ENCODE measurements around the gene FGF5. TPM values are rescaled to one million over a fixed set of nuclear protein-coding genes. Genes with fewer than 3 reads are reported as not detected.

Gene FGF5
- total and polyA plus RNA-seq, 10 of the 15 experiments (the other 5 are each of a cell fraction or from before 2014, with no cell fraction given), result 0.87 to 7.4 (median 1.6) TPM

DNA sequence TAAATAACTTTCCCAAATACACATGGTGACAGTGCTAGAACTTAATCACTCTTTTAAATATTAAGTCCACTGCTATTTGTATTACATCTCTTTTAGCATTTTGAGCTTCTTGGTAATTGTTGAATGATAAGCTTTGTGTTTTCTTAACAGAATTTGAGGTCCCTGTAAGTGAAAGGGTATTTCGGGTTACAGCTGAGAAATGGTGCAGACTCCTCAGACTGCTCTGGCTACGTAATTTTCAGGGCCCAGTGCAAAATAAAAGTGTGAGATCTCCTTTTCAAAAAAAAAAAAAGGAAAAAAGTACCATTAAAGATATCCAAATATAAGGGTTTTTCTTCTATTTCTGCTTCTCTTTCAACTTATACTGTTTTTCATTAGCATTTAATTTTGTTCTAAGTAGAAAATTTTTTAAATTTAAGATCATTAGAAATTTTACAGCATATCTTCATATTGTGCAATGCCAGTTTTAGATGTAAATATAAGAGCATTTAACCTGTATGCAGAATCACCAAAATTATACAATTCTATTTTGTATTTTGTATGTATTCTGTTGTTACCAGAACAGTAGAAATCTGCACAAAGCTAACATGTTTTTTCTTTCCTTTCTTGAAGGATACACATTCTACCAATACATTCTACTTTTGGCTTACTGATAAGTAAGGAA is 33.6 kb upstream of the FGF5 start:
- WGBS (ENCODE audit: insufficient coverage, insufficient replicate concordance, low lambda C conversion rate, missing lambda C conversion rate), result 48% methylated on average over 2 of the region's 2 CpGs
- H3K9me3 ChIP-seq (replicated peaks; ENCODE audit: control insufficient read depth, insufficient read depth, low read length), result no peaks in the 10 kb centered on the region; the same call in 2 of the 3 replicates
- H3K4me2 ChIP-seq (ENCODE audit: control insufficient read depth, insufficient read depth), result no peak overlapping the region

GRCh38 chr4:80233390-80233789 is 33.1 kb upstream of the FGF5 start:
- H3K4me1 ChIP-seq (ENCODE audit: control insufficient read depth, insufficient read depth, low read length), result peaks cover 21% of the 10 kb centered on the region
- BruUV-seq (replicated peaks), result no TSS peak
- intact Hi-C loops (cut with micrococcal nuclease; ENCODE audit: unreplicated experiment) (no loop called here), in situ Hi-C loops (cut with MboI) (no loop called here)
- ChIA-PET SMC1A (ENCODE audit: uncharacterized antibody, unreplicated experiment) (interaction anchor here (0.9 kb wide), 1 partner anchor 36 kb away, joined by 3 read pairs; no protein-coding TSS in a partner anchor), RAD21 (ENCODE audit: unreplicated experiment) (interaction anchor here (0.6 to 1.7 kb wide), 2 partner anchors 13 to 421 kb away, joined by 5 read pairs; no protein-coding TSS in a partner anchor), POLR2A (no interaction called here), CTCF (interaction anchor here (1.2 to 1.9 kb wide), 3 partner anchors 13 to 38 kb away, joined by 4 to 12 read pairs (median 4); no protein-coding TSS in a partner anchor)
- no peaks in the 10 kb centered on the region for H3K27me3 ChIP-seq (replicated peaks in 1 of 2; ENCODE audit: control insufficient read depth in 2 of 2, insufficient read depth in 2 of 2, low read length in 1 of 2)
- H3K79me2 ChIP-seq (ENCODE audit: control insufficient read depth, insufficient read depth, low read length), result no peaks in the 10 kb centered on the region
- H2AFZ ChIP-seq (ENCODE audit: control insufficient read depth, low read depth, low read length), result no peak overlapping the region
- 37% methylated on average over 4 of the region's 4 CpGs for WGBS (ENCODE audit: insufficient coverage, insufficient replicate concordance, low lambda C conversion rate, missing lambda C conversion rate)
- FAIRE-seq (no peak), DNase-seq (ENCODE audit: low read depth, low spot score) (no peak), ATAC-seq (no peak)
- no peak overlapping the region for H3K27ac ChIP-seq (ENCODE audit: control insufficient read depth, insufficient read depth)
- no peak overlapping the region for H3K4me2 ChIP-seq (ENCODE audit: control insufficient read depth, insufficient read depth)
- no peaks in the 10 kb centered on the region for H4K20me1 ChIP-seq (ENCODE audit: control insufficient read depth, insufficient read depth)
- no peak for TF ChIP-seq FOS (IDR thresholded peaks at IDR 0.05; ENCODE audit: borderline replicate concordance, extremely low read depth, insufficient read length)
- no peak for TF ChIP-seq EGR1 (IDR thresholded peaks at IDR 0.05; ENCODE audit: borderline replicate concordance in 1 of 2, low read depth in 2 of 2, low read length in 2 of 2)
- TF ChIP-seq GATAD2B (conservative IDR thresholded peaks at IDR 0.05; ENCODE audit: low read depth), result no peak
- no peak for TF ChIP-seq MTA3 (IDR thresholded peaks at IDR 0.05; ENCODE audit: borderline replicate concordance, low read length)
- no peak for TF ChIP-seq NFYB (IDR thresholded peaks at IDR 0.05; ENCODE audit: insufficient read depth, low read depth, low read length)
- H3K9ac ChIP-seq (ENCODE audit: control insufficient read depth, insufficient read depth, low read length), result no peak overlapping the region
- H3K9me3 ChIP-seq (replicated peaks; ENCODE audit: control insufficient read depth, insufficient read depth, low read length), result no peaks in the 10 kb centered on the region; the same call in 2 of the 3 replicates
- no peaks in the 10 kb centered on the region for H3K36me3 ChIP-seq (ENCODE audit: control insufficient read depth in 2 of 2, insufficient read depth in 2 of 2, low read length in 1 of 2)
- H3K4me3 ChIP-seq, result no peak overlapping the region

More for the DNA sequence above, 33.6 kb upstream of the FGF5 start:
- no peak for ATAC-seq
- no peak overlapping the region for H3K27ac ChIP-seq (ENCODE audit: control insufficient read depth, insufficient read depth)
- no peak overlapping the region for H2AFZ ChIP-seq (ENCODE audit: control insufficient read depth, low read depth, low read length)
- TF ChIP-seq NFXL1 (IDR thresholded peaks at IDR 0.05; ENCODE audit: borderline replicate concordance) (no peak), LARP7 (IDR thresholded peaks at IDR 0.05) (no peak)
- RAD21 ChIA-PET (ENCODE audit: unreplicated experiment), result interaction anchor here (1.3 to 5.4 kb wide), 3 partner anchors 8 to 807 kb away, joined by 4 to 28 read pairs (median 5); no protein-coding TSS in a partner anchor
- H3K27me3 ChIP-seq (replicated peaks in 1 of 2; ENCODE audit: control insufficient read depth in 2 of 2, insufficient read depth in 2 of 2, low read length in 1 of 2), result no peaks in the 10 kb centered on the region
- no peaks in the 10 kb centered on the region for H3K79me2 ChIP-seq (ENCODE audit: control insufficient read depth, insufficient read depth, low read length)
- no peaks in the 10 kb centered on the region for H3K36me3 ChIP-seq (ENCODE audit: control insufficient read depth in 2 of 2, insufficient read depth in 2 of 2, low read length in 1 of 2)
- in situ Hi-C loops (cut with MboI) (no loop called here), intact Hi-C loops (cut with micrococcal nuclease; ENCODE audit: unreplicated experiment) (no loop called here)
- FAIRE-seq, result no peak
- no TSS peak for BruUV-seq (replicated peaks)
- SMC1A ChIA-PET (ENCODE audit: uncharacterized antibody, unreplicated experiment), result interaction anchor here (0.6 to 6.1 kb wide), 6 partner anchors 8 to 36 kb away, joined by 3 to 51 read pairs (median 6); no protein-coding TSS in a partner anchor
- peaks cover 23% of the 10 kb centered on the region for H3K4me1 ChIP-seq (ENCODE audit: control insufficient read depth, insufficient read depth, low read length)
- H3K9ac ChIP-seq (ENCODE audit: control insufficient read depth, insufficient read depth, low read length), result no peak overlapping the region
- no peak for DNase-seq (ENCODE audit: low read depth, low spot score)
- POLR2A ChIA-PET, result no interaction called here
- no peaks in the 10 kb centered on the region for H4K20me1 ChIP-seq (ENCODE audit: control insufficient read depth, insufficient read depth)
- H3K4me3 ChIP-seq, result no peak overlapping the region
- CTCF ChIA-PET, result interaction anchor here (0.6 to 1.9 kb wide), 7 partner anchors 10 to 102 kb away, joined by 3 to 12 read pairs (median 4); partner anchors contain the start of gene CFAP299
